ENCODE data around the gene CPSF2. TPM values are rescaled to one million over a fixed set of nuclear protein-coding genes. Genes with fewer than 3 reads are reported as not detected.
A peak's percentile ranks its signal among the peaks of the same experiment; 100 is the strongest.

The CPSF2 gene
- total and polyA plus RNA-seq, 2 of the 13 experiments (the other 11 are each of a cell fraction or from before 2014, with no cell fraction given) = 14.3 to 67.9 TPM

GRCh38 chr14:92121670-92122350 is at the start of gene CPSF2, which contains the start of gene NDUFB1 (continued):
- TF ChIP-seq DMTF1 (CRISPR knock-in tag; IDR thresholded peaks at IDR 0.05) (no peak), ZNF749 (CRISPR knock-in tag; IDR thresholded peaks at IDR 0.05; ENCODE audit: borderline replicate concordance) (0 out of 2 replicates have a peak, but pooled peaks have one; percentile 4), STAG1 (CRISPR knock-in tag; IDR thresholded peaks at IDR 0.05) (no peak), PRPF4 (IDR thresholded peaks at IDR 0.05; ENCODE audit: low read depth, low read length, poor library complexity, severe bottlenecking) (no peak), TBP (CRISPR knock-in tag; IDR thresholded peaks at IDR 0.05) (no peak), TEAD3 (CRISPR knock-in tag; optimal IDR thresholded peaks at IDR 0.05; ENCODE audit: borderline replicate concordance) (no peak), ZSCAN31 (CRISPR knock-in tag; IDR thresholded peaks at IDR 0.05; ENCODE audit: low read depth) (peak; percentile 62), ZMAT3 (CRISPR knock-in tag; conservative IDR thresholded peaks at IDR 0.05) (peak; percentile 92), AKAP8 (CRISPR knock-in tag; IDR thresholded peaks at IDR 0.05) (no peak; the same call in 1 of the 2 replicates), SKI (IDR thresholded peaks at IDR 0.05; ENCODE audit: partially characterized antibody) (peak; percentile 45), HIC2 (CRISPR knock-in tag; IDR thresholded peaks at IDR 0.05; ENCODE audit: low read depth) (no peak), CENPBD1 (CRISPR knock-in tag; IDR thresholded peaks at IDR 0.05; ENCODE audit: borderline replicate concordance, low read depth) (no peak), TCF12 (IDR thresholded peaks at IDR 0.05) (no peak), TCF12 (CRISPR knock-in tag; IDR thresholded peaks at IDR 0.05) (no peak), ZNF614 (CRISPR knock-in tag; IDR thresholded peaks at IDR 0.05; ENCODE audit: borderline replicate concordance) (no peak), ZNF335 (CRISPR knock-in tag; IDR thresholded peaks at IDR 0.05) (no peak), IKZF5 (CRISPR knock-in tag; IDR thresholded peaks at IDR 0.05) (no peak), SMYD3 (CRISPR knock-in tag; IDR thresholded peaks at IDR 0.05) (no peak), SALL2 (CRISPR knock-in tag; IDR thresholded peaks at IDR 0.05) (0 out of 2 replicates have a peak, but pooled peaks have one; percentile 66), ZFP62 (CRISPR knock-in tag; IDR thresholded peaks at IDR 0.05) (no peak), SNRNP70 (IDR thresholded peaks at IDR 0.05; ENCODE audit: low read depth, low read length) (no peak)
- TF ChIP-seq, protein P1, sequence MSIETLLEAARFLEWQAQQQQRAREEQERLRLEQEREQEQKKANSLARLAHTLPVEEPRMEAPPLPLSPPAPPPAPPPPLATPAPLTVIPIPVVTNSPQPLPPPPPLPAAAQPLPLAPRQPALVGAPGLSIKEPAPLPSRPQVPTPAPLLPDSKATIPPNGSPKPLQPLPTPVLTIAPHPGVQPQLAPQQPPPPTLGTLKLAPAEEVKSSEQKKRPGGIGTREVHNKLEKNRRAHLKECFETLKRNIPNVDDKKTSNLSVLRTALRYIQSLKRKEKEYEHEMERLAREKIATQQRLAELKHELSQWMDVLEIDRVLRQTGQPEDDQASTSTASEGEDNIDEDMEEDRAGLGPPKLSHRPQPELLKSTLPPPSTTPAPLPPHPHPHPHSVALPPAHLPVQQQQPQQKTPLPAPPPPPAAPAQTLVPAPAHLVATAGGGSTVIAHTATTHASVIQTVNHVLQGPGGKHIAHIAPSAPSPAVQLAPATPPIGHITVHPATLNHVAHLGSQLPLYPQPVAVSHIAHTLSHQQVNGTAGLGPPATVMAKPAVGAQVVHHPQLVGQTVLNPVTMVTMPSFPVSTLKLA (IDR thresholded peaks at IDR 0.05) = 0 out of 2 replicates have a peak, but pooled peaks have one; percentile 2
- TF ChIP-seq, protein P2, sequence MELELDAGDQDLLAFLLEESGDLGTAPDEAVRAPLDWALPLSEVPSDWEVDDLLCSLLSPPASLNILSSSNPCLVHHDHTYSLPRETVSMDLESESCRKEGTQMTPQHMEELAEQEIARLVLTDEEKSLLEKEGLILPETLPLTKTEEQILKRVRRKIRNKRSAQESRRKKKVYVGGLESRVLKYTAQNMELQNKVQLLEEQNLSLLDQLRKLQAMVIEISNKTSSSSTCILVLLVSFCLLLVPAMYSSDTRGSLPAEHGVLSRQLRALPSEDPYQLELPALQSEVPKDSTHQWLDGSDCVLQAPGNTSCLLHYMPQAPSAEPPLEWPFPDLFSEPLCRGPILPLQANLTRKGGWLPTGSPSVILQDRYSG (CRISPR knock-in tag; IDR thresholded peaks at IDR 0.05) = no peak
